NCI-H2196 (cell line): ENCODE measurements around the gene SYVN1.
"Not testable (repeated sequence)": the region's sequence is repeated elsewhere in the genome, so short reads cannot be mapped to it uniquely, and the experiment has no call there.

Source experiments
- DNase-seq: peaks from one replicate; lab custom pipeline; 2025; ENCODE audit not compliant: unreplicated experiment; lab: John Stamatoyannopoulos, UW

The SYVN1 gene

DNA sequence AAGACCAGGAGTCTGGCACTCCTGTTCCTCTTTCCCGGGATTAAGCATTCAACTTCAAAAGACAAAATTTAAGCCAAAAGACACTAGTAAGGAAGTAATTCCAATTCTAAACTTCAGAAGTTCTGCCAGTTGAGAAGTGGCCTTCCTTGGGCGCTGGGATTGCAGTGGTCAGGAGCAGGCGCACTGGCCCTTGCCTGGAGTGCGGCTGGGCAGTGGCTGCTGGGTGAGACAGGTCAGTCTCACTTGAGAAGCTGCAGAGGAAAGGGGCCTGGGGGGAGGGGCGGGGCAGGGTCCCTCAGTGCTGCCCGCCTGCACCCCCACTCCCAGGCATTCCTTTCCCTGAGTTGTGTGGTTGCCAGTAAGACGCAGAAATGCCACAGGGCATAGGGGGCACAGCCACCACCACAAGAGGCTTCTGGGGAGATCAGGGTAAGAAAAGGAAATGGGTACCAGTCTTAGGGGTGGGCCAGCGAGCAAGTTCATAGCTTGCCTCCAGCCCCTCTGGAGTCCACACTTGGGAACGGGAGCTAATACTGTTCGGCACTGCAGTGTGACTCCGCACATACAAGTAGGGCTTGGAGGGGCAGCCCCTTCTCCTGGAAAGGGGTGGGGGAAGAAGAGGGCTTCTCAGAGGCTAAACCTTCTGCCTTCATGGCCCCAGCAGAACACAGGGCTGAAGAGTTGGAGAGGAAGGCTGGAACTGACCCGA, 6.7 kb downstream of the SYVN1 start:
- DNase-seq, result no peak

DNA sequence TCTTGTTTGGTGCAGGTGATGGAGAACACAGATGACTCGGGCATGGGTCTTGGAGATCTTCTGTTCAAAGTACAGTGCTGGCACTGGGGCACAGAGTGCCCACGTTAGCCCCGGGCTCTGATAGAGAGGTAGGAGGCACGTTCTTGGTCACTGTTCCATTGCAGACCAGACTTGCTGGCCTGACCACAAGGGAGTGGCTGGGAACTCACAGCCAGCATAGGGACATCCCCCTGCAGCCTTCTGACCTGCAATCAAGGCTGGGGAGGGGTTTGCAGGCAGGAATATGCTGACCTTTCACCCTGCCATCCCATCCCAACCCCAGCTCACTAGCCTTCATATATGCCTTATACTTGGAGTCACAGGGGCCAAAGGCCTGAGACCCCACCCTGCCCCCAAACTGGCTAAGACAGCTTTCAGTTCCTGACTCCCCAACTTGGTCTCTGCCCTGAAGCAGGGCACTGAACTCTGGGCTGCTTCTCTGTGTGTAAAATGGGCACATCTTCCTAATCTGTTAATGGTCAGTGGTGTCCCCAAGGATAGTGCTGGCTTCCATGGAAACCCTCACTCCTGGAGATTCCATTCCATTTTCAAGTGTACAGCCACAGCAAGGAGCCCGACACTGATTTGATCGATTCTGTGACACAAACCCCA, 7.6 kb downstream of the SYVN1 start:
- no peak for DNase-seq

- DNase-seq, result no peak
These were observed 8.9 kb downstream of the SYVN1 start for GRCh38 chr11:65125197-65126056.

GRCh38 chr11:65124480-65125196, 9.7 kb downstream of the SYVN1 start:
- DNase-seq, result no peak

- DNase-seq, result peak; percentile 99
These were observed 12.2 kb downstream of the SYVN1 start, which contains the start of the genes FAU and MRPL49 for GRCh38 chr11:65121865-65122696. FAU (minus strand) TSS chr11:65122134; CDS start chr11:65121813, 321 bp downstream. MRPL49 (plus strand) TSS chr11:65122321; CDS start chr11:65122347, 26 bp downstream.

- DNase-seq, result no peak
These were observed 12.9 kb downstream of the SYVN1 start for GRCh38 chr11:65121447-65121864.

- no peak for DNase-seq
These were observed 13.5 kb downstream of the SYVN1 start for GRCh38 chr11:65120831-65121230.

- DNase-seq, result no peak
These were observed 14.7 kb downstream of the SYVN1 start for GRCh38 chr11:65119670-65119995.

DNA sequence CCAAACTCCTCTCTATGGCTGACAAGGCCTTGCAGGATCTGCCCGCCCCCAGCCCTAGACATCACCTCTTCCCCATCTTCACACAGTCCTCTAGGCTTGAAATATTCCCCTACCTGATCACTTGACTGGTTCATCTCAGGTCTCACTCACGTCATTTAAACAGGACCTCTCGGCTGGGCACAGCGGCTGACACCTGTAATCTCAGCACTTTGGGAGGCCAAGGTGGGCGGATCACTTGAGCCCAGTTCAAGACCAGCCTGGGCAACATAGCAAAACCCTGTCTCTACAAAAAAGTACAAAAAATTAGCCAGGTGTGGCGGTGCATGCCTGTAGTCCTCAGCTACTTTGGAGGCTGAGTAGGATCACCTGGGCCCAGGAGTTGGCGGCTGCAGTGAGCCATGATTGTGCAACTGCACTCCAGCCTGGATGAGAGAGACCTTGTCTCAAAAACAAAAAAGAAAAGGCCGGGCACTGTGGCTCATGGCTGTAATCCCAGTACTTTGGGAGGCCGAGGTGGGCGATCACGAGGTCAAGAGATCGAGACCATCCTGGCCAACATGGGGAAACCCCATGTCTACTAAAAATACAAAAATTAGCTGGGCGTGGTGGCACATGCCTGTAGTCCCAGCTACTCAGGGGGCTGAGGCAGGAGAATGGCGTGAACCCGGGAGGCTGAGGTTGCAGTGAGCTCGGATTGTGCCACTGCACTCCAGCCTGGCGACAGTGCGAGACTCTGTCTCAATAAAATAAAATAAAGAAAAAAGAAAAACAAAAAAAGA, 15.2 kb downstream of the SYVN1 start:
- not testable (repeated sequence) for DNase-seq

- DNase-seq, result no peak
These were observed 16.1 kb downstream of the SYVN1 start for GRCh38 chr11:65118097-65118837.

DNA sequence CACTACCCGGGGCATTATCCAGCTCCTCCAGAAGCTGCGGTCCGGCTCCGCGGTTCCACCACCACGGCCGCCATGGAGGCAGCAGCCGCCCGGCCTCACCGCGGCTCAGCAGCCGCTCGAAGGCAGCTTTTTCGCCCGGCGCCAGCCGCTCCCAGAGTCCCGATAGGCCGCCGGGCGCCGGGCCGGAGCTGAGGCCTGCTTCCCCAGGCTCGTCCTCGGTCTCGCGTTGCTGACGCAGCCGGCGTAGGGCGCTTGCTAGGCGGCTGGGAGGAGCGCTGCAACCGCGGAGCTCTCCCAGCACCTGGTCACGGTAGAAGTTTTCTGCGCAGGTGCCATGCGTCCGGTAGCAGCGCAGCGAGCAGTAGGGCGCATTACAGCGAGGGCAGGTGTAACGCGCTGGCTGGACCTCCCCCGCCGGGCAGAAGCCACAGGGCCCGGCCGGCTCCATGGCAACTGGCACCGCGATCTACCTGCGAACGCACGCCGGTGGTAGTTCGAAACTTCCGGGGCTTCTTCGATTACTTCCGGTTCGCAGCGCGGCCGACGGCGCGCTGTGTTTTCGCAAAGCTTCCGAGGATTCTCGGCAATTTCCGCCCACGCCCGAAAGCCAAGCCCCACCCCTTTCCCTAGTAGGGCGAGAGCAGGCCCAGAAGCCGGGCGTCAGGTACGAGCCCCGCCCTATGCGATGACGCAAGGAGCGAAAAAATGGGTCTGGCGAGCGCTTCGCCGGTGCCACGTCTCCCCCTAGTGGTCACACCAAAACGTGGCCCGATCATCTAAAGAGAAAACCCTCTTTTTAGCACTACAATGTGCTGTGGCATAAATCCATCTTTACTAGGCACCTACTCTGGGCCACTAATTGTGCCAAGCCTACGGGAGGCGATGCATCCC, 16.9 kb downstream of the SYVN1 start, which contains the start of gene ZNHIT2:
Gene ZNHIT2, minus strand, starts transcription at position 496 of the 891 bp plus-strand sequence. Its CDS starts 48 bp downstream, at position 448.
- peak; percentile 99 for DNase-seq

DNA sequence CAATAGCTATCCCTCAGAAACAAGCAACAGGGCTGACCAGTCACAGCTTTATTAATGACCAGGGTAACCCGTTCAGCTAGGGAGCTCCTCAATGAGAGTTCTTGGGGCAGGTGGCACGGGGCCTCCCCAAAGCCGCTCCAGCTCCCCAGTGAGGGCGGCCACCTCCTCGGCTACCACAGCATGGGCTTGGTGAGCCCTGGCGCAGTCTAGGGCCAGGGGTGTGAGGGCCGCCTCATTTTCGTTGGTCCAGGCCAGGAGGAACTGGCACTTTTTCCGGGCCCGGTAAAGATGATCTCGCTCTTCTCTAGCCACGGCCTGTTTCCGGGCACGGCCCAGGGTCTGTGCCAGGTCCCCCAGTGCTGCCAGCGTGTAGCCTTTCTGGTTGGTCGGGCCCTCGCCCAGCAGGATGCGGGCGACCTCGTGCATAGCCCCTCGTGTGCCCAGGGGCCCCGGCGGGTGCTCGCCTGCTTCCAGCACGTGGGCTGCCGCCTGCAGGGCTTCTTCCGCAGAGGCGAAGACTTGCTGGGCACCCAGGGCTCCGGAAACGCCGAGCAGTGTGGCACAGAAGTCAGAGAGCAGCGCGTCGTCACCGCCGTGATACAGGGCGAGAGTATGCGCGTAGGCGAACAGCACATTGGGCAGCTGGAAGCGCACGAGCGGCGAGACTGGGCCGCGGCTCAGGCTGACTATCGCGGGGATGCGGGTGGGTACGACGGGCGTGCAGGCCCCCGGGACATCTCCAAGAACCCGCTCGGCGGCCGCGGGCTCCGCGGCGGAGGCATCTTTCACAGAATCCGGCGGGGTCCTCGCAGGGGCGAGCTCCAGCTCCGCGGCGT, 17.7 kb downstream of the SYVN1 start:
- peak; percentile 38 for DNase-seq

DNA sequence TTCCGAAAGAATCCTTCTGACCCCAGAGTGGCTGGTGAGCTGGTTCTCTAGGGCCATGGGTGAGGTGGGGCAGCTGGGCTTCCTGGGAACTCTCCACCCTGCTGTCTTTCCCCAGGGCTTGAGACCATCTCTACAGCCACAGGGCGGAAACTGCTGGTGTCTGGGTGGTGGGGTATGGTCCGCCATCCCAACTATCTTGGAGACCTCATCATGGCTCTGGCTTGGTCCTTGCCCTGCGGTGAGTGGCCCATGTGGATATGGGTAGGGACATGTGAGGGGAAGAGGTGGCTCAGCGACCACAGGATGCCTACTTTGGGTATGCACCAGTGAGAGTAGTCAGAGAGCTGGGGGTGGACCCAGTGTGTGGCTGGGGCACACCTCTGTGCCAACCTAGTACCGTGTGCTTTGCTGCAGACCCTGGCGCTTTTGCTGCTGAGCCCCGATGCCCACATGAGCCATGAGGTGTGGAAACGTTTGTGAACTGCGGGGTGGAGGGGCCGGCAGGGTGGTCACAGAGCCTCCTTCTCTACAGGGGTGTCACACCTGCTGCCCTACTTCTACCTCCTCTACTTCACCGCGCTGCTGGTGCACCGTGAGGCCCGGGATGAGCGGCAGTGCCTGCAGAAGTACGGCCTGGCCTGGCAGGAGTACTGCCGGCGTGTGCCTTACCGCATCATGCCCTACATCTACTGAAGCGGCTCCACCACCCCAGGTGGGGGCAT, 18.8 kb downstream of the SYVN1 start:
- no peak for DNase-seq

DNA sequence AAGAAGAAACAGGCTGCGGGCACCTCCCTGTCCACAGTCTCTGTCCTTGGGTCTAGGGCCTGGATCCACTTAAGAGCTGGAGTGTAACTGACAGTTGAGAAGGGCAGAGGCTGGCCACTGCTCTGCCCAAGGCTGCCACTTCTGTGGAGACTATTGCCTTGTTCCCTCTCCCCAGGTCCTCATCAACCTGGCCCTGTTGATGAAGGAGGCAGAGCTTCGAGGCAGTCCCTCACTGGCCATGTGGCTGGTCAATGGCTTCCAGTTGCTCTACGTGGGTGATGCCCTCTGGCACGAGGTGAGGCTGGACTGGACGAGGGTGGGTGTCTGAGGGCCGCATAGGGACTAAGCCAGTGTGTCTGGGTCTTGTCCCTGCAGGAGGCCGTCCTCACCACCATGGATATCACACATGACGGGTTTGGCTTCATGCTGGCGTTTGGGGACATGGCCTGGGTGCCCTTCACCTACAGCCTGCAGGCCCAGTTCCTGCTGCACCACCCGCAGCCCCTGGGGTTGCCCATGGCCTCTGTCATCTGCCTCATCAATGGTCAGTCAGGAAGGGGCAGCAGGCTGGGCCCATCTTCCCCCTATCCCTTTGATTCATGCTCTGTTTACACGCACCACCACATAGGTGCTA, 19.7 kb downstream of the SYVN1 start:
- no peak for DNase-seq

DNA sequence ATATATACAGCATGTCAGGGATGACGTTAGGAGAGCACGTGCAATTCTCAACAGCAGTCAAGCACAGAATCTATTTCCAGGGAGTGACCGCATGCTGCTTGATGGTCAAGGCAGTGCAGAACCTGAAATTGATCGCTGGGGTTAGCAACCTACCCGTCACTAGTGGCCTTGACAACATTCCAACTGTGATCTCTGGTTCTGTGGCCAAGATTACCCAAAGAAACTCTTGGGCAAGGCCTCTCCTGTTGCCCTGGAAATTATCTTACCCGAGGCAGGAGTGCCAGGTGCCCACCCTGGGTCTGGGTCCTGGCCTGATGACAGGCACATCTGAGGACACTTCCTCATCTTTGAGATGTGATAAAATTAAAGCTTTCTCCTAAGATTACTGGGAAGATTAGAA, 20.5 kb downstream of the SYVN1 start:
- no peak for DNase-seq

DNA sequence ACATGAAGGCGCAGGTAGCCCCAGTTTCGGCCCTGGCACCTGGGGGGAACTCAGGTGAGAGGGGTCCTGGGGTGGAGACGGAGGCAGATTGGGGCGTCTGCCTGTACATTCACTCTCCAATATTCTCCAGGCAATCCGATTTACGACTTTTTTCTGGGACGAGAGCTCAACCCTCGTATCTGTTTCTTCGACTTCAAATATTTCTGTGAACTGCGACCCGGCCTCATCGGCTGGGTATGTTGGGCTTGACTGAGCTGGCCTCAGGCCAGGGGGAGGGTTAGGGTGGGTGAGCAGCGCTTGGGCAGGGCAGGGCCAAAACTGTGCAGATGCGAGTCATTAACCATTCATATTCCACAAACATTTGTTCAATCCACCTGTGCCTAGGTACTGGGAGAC, 21.0 kb downstream of the SYVN1 start:
- DNase-seq, result no peak
